ENCODE results near the gene HOXC9. TPM values are rescaled to one million over a fixed set of nuclear protein-coding genes. Genes with fewer than 3 reads are reported as not detected.
A peak's percentile ranks its signal among the peaks of the same experiment; 100 is the strongest.

The HOXC9 gene
- total RNA-seq, 1 experiment from 2014 or later: 6.0 TPM

- peak overlapping the region; percentile 64 for H3K27ac Mint-ChIP-seq (ENCODE audit: low read depth, unreplicated experiment)
- H3K9me3 Mint-ChIP-seq (ENCODE audit: unreplicated experiment): no peaks in the 10 kb centered on the region
- peak overlapping the region; percentile 70 for H3K4me3 Mint-ChIP-seq (ENCODE audit: unreplicated experiment)
- peaks cover 24% of the 10 kb centered on the region for H3K4me1 Mint-ChIP-seq (ENCODE audit: insufficient read depth, unreplicated experiment)
- no TSS peak for BruUV-seq (replicated peaks)
- DNase-seq (ENCODE audit: unreplicated experiment): no peak
- no peak for TF ChIP-seq CTCF (IDR thresholded peaks at IDR 0.05; ENCODE audit: unreplicated experiment)
- ChIA-PET POLR2A (interaction anchor here (0.9 to 1.6 kb wide), 3 partner anchors 17 to 220 kb away, joined by 3 to 5 read pairs (median 4); partner anchors contain the start of gene HOXC13), CTCF (interaction anchor here (0.5 to 4.5 kb wide), 32 partner anchors 10 to 418 kb away, joined by 3 to 60 read pairs (median 4); partner anchors contain the start of genes HOXC11 and HOXC9)
- H3K27me3 Mint-ChIP-seq (ENCODE audit: insufficient read depth, unreplicated experiment): peaks cover 4% of the 10 kb centered on the region
- no peaks in the 10 kb centered on the region for H3K36me3 Mint-ChIP-seq (ENCODE audit: insufficient read depth, unreplicated experiment)
- intact Hi-C loops (cut with micrococcal nuclease): loop anchor here (1.0 to 10.0 kb wide), 3 partner anchors 194 to 286 kb away; no protein-coding TSS in a partner anchor
These were observed 11.3 kb upstream of the HOXC9 start for GRCh38 chr12:53988541-53989226.

DNA sequence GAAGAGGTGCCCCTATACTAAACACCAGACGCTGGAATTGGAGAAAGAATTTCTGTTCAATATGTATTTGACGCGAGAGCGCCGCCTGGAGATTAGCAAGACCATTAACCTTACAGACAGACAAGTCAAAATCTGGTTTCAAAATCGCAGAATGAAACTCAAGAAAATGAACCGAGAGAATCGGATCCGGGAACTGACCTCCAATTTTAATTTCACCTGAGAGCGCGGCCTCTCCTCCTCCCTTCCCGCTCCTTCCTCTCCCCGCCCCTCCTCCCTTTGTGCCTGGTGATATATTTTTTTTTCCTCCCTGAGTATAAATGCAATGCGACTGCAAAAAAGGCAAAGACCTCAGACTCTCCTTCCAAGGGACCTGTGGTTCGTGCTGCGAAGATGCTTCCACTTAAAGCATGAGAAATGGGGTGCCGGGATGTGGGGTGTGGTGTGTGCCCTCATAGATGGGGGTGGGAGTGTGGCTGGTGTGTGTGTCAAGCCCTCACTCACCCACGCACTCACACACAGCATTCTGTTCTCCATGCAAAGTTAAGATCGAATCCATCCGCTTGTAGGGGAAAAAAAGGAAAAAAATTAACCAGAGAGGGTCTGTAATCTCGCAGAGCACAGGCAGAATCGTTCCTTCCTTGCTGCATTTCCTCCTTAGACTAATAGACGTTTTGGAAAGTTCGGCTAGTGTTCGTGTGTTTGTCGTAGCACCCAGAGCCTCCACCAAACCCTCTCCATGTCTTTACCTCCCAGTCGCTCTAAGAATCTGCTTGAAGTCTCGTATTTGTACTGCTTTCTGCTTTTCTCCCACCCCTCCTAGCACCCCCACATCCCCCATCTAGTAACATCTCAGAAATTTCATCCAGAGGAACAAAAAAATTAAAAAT is 10.5 kb upstream of the HOXC9 start:
- Mint-ChIP-seq H3K9me3 (ENCODE audit: unreplicated experiment) (no peaks in the 10 kb centered on the region), H3K4me3 (ENCODE audit: unreplicated experiment) (peak overlapping the region; percentile 70), H3K27me3 (ENCODE audit: insufficient read depth, unreplicated experiment) (peaks cover 7% of the 10 kb centered on the region), H3K4me1 (ENCODE audit: insufficient read depth, unreplicated experiment) (peaks cover 24% of the 10 kb centered on the region), H3K36me3 (ENCODE audit: insufficient read depth, unreplicated experiment) (no peaks in the 10 kb centered on the region), H3K27ac (ENCODE audit: low read depth, unreplicated experiment) (peak overlapping the region; percentile 64)
- BruUV-seq (replicated peaks): no TSS peak
- peak; percentile 74 for DNase-seq (ENCODE audit: unreplicated experiment)
- CTCF ChIA-PET: interaction anchor here (0.5 to 4.5 kb wide), 19 partner anchors 10 to 287 kb away, joined by 3 to 60 read pairs (median 6); partner anchors contain the start of gene HOXC11
- TF ChIP-seq CTCF (IDR thresholded peaks at IDR 0.05; ENCODE audit: unreplicated experiment): peak; percentile 62
- intact Hi-C loops (cut with micrococcal nuclease): loop anchor here (1.0 to 10.0 kb wide), 3 partner anchors 195 to 287 kb away; no protein-coding TSS in a partner anchor
- POLR2A ChIA-PET: interaction anchor here (0.6 to 2.7 kb wide), 4 partner anchors 10 to 64 kb away, joined by 3 to 12 read pairs (median 3); partner anchors contain the start of gene HOXC9

DNA sequence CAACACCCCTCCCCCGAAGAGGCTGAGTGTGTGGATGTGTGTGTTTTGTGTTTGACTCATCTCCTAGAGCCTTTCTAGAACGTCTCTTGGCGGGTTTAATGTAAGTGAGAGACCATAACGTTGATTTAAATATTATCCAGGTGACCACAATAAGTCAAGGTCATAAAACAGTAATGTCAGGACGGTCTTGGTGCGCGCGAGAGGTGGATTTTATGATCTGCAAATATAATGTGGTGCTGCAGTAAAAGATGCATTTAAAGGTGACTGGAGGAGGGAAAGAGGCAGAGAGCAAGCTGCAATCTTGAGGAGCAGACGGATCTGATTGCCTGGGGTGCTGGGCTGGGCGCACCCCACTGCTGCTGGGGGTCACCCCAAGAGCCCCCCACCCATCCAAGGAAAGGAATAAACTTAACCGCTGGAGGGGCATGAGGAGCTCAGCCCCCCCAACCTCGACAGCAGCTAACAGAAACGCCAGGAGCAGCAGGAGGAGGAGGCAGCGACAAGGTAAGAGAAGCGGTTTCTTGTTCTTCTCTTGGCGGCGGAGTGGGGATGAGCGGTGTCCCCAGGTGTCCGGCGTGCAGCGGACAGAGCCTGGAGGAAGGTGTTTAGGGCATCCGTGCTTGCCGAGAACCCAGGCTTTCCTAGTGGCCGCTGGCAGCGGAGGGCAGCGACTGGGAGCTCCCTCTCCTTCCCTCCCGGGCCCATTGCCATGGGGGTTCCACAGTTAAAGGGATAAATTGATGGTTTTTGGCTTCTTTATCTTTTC is 9.5 kb upstream of the HOXC9 start:
- peaks cover 7% of the 10 kb centered on the region for H3K27me3 Mint-ChIP-seq (ENCODE audit: insufficient read depth, unreplicated experiment)
- H3K4me1 Mint-ChIP-seq (ENCODE audit: insufficient read depth, unreplicated experiment): peaks cover 24% of the 10 kb centered on the region
- H3K27ac Mint-ChIP-seq (ENCODE audit: low read depth, unreplicated experiment): no peak overlapping the region
- H3K9me3 Mint-ChIP-seq (ENCODE audit: unreplicated experiment): no peaks in the 10 kb centered on the region
- no peaks in the 10 kb centered on the region for H3K36me3 Mint-ChIP-seq (ENCODE audit: insufficient read depth, unreplicated experiment)
- POLR2A ChIA-PET: interaction anchor here (0.6 to 2.7 kb wide), 4 partner anchors 9 to 221 kb away, joined by 3 to 12 read pairs (median 3); partner anchors contain the start of gene HOXC9
- DNase-seq (ENCODE audit: unreplicated experiment): no peak
- BruUV-seq (replicated peaks): no TSS peak
- intact Hi-C loops (cut with micrococcal nuclease): no loop called here
- TF ChIP-seq CTCF (IDR thresholded peaks at IDR 0.05; ENCODE audit: unreplicated experiment): no peak
- H3K4me3 Mint-ChIP-seq (ENCODE audit: unreplicated experiment): no peak overlapping the region
- CTCF ChIA-PET: interaction anchor here (0.5 to 3.1 kb wide), 16 partner anchors 11 to 332 kb away, joined by 3 to 16 read pairs (median 4); no protein-coding TSS in a partner anchor
